GM23338 (cell line): Measurements from ENCODE around the gene CALR3.

Experiments
- CREB1 ChIP-seq: fragments of 250-450 bp; sonication (Bioruptor Pico); IDR thresholded peaks from 2 replicates; pipeline ENCODE4 v1.5.0; 2020; ENCODE audit warnings: low read depth, mild to moderate bottlenecking, moderate library complexity
- EZH2phosphoT487 ChIP-seq: fragments of 200-600 bp; sonication (generic); IDR thresholded peaks from one replicate; pipeline ENCODE4 v1.8.1; 2018; ENCODE audit warnings: antibody characterized with exemption; ENCODE audit not compliant: unreplicated experiment
- JUNB ChIP-seq: IDR thresholded peaks from one replicate; pipeline ENCODE4 v1.6.1; 2016; ENCODE audit warnings: antibody characterized with exemption; ENCODE audit not compliant: unreplicated experiment
- POLR2AphosphoS5 ChIP-seq: IDR thresholded peaks from 2 replicates; pipeline ENCODE4 v1.6.1; 2016; ENCODE audit warnings: antibody characterized with exemption, low read depth
- TF ChIP-seq, protein P1 (sequence below), 2 experiments: fragments of 200-600 bp in 1 of 2; sonication (generic) in 1 of 2; conservative IDR thresholded peaks; 2 replicates each; pipeline versions ENCODE4 v1.5.1 to v1.6.1; 2016 to 2017; ENCODE audit warnings: antibody characterized with exemption in 2 of 2, low read depth in 2 of 2, mild to moderate bottlenecking in 2 of 2, moderate library complexity in 1 of 2
- TF ChIP-seq, protein P2 (sequence below): IDR thresholded peaks from 2 replicates; pipeline ENCODE4 v1.6.1; 2016; ENCODE audit warnings: antibody characterized with exemption

DNA sequence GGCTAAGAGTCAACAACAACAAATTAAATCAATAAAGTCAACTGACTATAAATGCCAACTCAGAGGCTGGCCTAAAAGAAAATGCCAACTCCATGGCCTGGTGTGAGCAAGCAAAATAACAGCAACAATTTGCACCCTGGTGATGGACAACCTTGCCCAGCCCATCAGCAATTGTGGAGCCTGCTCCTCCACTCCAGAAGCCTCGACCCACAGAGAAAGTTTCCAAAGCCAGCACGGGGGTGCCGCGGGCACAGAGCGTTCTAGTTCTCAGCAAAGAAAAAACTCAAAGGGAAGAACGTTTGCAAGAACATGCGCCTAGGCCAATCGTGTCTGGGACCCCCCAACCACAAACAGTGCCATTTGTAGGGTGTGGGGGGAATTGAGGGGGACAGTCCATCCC, 35.5 kb downstream of the CALR3 start:
- TF ChIP-seq, protein P1, sequence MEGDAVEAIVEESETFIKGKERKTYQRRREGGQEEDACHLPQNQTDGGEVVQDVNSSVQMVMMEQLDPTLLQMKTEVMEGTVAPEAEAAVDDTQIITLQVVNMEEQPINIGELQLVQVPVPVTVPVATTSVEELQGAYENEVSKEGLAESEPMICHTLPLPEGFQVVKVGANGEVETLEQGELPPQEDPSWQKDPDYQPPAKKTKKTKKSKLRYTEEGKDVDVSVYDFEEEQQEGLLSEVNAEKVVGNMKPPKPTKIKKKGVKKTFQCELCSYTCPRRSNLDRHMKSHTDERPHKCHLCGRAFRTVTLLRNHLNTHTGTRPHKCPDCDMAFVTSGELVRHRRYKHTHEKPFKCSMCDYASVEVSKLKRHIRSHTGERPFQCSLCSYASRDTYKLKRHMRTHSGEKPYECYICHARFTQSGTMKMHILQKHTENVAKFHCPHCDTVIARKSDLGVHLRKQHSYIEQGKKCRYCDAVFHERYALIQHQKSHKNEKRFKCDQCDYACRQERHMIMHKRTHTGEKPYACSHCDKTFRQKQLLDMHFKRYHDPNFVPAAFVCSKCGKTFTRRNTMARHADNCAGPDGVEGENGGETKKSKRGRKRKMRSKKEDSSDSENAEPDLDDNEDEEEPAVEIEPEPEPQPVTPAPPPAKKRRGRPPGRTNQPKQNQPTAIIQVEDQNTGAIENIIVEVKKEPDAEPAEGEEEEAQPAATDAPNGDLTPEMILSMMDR (conservative IDR thresholded peaks at IDR 0.05; ENCODE audit: low read depth in 2 of 2) = no peak
- TF ChIP-seq EZH2phosphoT487 (no peak), JUNB (no peak), POLR2AphosphoS5 (no peak), CREB1 (CRISPR knock-in tag) (no peak)
- TF ChIP-seq, protein P2, sequence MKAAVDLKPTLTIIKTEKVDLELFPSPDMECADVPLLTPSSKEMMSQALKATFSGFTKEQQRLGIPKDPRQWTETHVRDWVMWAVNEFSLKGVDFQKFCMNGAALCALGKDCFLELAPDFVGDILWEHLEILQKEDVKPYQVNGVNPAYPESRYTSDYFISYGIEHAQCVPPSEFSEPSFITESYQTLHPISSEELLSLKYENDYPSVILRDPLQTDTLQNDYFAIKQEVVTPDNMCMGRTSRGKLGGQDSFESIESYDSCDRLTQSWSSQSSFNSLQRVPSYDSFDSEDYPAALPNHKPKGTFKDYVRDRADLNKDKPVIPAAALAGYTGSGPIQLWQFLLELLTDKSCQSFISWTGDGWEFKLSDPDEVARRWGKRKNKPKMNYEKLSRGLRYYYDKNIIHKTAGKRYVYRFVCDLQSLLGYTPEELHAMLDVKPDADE = no peak
